DOHH2 (cell line): Measurements from ENCODE around the gene GPX3.

Experiments
- H3F3A ChIP-seq: fragments of 200-600 bp; sonication (generic), shearing (Covaris generic); 2 replicates; pipeline ENCODE4 v1.6.0; 2016; ENCODE audit warnings: antibody characterized with exemption, mild to moderate bottlenecking; ENCODE audit not compliant: control insufficient read depth, insufficient read depth
- H3K27ac ChIP-seq: fragments of 200-600 bp; sonication (generic); 2 replicates; pipeline ENCODE4 v1.5.1; 2014; ENCODE audit warnings: low read depth, mild to moderate bottlenecking, low read length, moderate library complexity
- H3K27me3 ChIP-seq: fragments of 200-600 bp; sonication (generic); 2 replicates; pipeline ENCODE4 v1.6.1; 2014; ENCODE audit warnings: mild to moderate bottlenecking, low read length, mixed read lengths; ENCODE audit not compliant: control insufficient read depth
- H3K36me3 ChIP-seq: fragments of 200-600 bp; sonication (generic); 2 replicates; pipeline ENCODE4 v1.6.1; 2014; ENCODE audit warnings: mild to moderate bottlenecking, low read length, moderate library complexity, mixed read lengths; ENCODE audit not compliant: control insufficient read depth
- H3K4me1 ChIP-seq: fragments of 200-600 bp; sonication (generic); 2 replicates; pipeline ENCODE4 v1.6.1; 2014; ENCODE audit warnings: mild to moderate bottlenecking, low read length, mixed read lengths; ENCODE audit not compliant: control insufficient read depth
- H3K4me2 ChIP-seq: fragments of 200-600 bp; sonication (generic); 2 replicates; pipeline ENCODE4 v1.6.0; 2014; ENCODE audit warnings: mild to moderate bottlenecking, low read length, moderate library complexity
- H3K4me3 ChIP-seq: fragments of 200-600 bp; sonication (generic); 2 replicates; pipeline ENCODE4 v1.5.1; 2014; ENCODE audit warnings: mild to moderate bottlenecking, low read length, mixed read lengths
- H3K79me2 ChIP-seq: fragments of 200-600 bp; sonication (generic); 2 replicates; pipeline ENCODE4 v1.6.1; 2014; ENCODE audit warnings: mild to moderate bottlenecking, low read length, mixed read lengths; ENCODE audit not compliant: control insufficient read depth
- H3K9me2 ChIP-seq: fragments of 200-600 bp; sonication (generic); replicated peaks from 2 replicates; pipeline ENCODE4 v1.6.1; 2014; ENCODE audit warnings: mild to moderate bottlenecking, low read length, mixed read lengths; ENCODE audit not compliant: control insufficient read depth
- H3K9me3 ChIP-seq: fragments of 200-600 bp; sonication (generic); 2 replicates; pipeline ENCODE4 v1.6.1; 2014; ENCODE audit warnings: antibody characterized with exemption, low read length, mixed read lengths; ENCODE audit not compliant: control insufficient read depth, insufficient read depth
- H4K20me1 ChIP-seq: fragments of 200-600 bp; sonication (generic); 2 replicates; pipeline ENCODE4 v1.6.0; 2014; ENCODE audit warnings: low read depth, mild to moderate bottlenecking, antibody characterized with exemption, low read length, moderate library complexity; ENCODE audit not compliant: control insufficient read depth, insufficient read depth
- EZH2phosphoT487 ChIP-seq: fragments of 200-600 bp; sonication (generic); IDR thresholded peaks from 2 replicates; pipeline ENCODE4 v1.6.1; 2017; ENCODE audit warnings: borderline replicate concordance, mild to moderate bottlenecking, antibody characterized with exemption, low read length, moderate library complexity, mixed read lengths
- TF ChIP-seq, protein P1 (sequence below): fragments of 200-600 bp; sonication (generic); IDR thresholded peaks from one replicate; pipeline ENCODE4 v1.5.1; 2014; ENCODE audit warnings: antibody characterized with exemption, mild to moderate bottlenecking, low read depth, low read length; ENCODE audit not compliant: poor library complexity, severe bottlenecking

Gene GPX3

DNA sequence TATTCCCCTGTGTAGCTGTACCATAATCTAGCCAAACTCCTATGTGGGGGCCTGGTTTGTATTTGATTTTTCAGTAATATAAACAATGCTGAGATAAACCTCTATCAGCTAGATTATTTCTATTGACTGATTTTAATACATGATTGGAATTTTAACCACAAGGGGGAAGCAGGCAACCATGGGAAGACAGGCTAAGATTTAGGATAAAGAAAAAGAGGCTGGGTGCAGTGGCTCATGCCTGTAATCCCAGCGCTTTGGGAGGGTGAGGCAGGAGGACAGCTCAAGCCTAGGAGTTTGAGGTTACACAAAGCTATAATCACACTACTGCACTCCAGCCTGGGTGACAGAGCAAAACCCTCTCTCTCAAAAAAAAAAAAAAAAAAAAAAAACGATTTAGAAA lies 18.1 kb upstream of the GPX3 start:
- no peaks in the 10 kb centered on the region for H3K36me3 ChIP-seq
- no peaks in the 10 kb centered on the region for H3F3A ChIP-seq
- no peaks in the 10 kb centered on the region for H3K79me2 ChIP-seq
- no peaks in the 10 kb centered on the region for H3K9me2 ChIP-seq
- no peak overlapping the region for H3K4me3 ChIP-seq
- TF ChIP-seq EZH2phosphoT487 = no peak
- TF ChIP-seq, protein P1, sequence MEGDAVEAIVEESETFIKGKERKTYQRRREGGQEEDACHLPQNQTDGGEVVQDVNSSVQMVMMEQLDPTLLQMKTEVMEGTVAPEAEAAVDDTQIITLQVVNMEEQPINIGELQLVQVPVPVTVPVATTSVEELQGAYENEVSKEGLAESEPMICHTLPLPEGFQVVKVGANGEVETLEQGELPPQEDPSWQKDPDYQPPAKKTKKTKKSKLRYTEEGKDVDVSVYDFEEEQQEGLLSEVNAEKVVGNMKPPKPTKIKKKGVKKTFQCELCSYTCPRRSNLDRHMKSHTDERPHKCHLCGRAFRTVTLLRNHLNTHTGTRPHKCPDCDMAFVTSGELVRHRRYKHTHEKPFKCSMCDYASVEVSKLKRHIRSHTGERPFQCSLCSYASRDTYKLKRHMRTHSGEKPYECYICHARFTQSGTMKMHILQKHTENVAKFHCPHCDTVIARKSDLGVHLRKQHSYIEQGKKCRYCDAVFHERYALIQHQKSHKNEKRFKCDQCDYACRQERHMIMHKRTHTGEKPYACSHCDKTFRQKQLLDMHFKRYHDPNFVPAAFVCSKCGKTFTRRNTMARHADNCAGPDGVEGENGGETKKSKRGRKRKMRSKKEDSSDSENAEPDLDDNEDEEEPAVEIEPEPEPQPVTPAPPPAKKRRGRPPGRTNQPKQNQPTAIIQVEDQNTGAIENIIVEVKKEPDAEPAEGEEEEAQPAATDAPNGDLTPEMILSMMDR = peak; percentile 20
- H4K20me1 ChIP-seq = no peaks in the 10 kb centered on the region
- no peaks in the 10 kb centered on the region for H3K9me3 ChIP-seq
- no peak overlapping the region for H3K4me2 ChIP-seq
- H3K27ac ChIP-seq = no peak overlapping the region
- H3K4me1 ChIP-seq = no peaks in the 10 kb centered on the region
- H3K27me3 ChIP-seq = peaks cover 25% of the 10 kb centered on the region

DNA sequence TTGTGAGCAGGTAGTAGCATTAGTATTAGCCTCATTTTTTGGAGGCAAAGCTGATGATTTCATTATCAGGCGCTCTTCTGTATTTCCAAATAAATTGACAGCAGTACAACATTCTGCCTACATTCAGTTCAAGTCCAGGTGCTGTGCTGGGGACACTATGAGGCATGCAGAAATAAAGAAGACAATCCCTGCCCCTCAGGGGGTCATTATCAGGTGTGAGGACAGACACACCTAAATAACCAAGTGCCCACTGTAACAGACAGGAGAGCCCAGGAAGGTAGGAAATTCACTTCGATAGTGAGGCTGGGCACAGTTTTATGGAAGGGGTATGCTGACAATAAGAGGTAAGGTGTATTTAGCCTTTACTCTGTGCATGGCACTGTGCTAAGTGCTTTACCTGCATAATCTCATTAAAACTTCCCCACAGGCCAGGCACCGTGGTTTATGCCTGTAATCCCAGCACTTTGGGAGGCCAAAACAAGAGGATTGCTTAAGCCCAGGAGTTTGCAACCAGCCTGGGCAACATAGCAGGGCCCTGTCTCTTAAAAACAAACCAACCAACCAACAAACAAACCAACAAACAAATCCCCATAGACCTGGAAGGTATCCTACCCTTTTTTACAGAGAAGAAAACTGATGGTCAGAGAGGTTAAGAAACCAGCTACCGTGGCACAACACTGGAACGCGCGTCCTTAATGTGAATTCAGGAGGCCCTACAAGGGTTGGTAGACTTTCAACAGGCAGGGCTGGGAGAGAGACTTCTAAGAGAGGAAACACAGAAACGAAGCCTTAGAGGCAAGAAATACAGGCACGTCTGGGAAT lies 17.5 kb upstream of the GPX3 start:
- Histone ChIP-seq H3K4me3 (no peak overlapping the region), H3K9me3 (no peaks in the 10 kb centered on the region), H3K79me2 (no peaks in the 10 kb centered on the region), H3K36me3 (no peaks in the 10 kb centered on the region), H3K4me2 (no peak overlapping the region), H3F3A (no peaks in the 10 kb centered on the region), H4K20me1 (no peaks in the 10 kb centered on the region), H3K27ac (no peak overlapping the region), H3K4me1 (no peaks in the 10 kb centered on the region), H3K27me3 (peaks cover 25% of the 10 kb centered on the region), H3K9me2 (no peaks in the 10 kb centered on the region)
- no peak for TF ChIP-seq EZH2phosphoT487
- TF ChIP-seq, protein P1 = no peak

DNA sequence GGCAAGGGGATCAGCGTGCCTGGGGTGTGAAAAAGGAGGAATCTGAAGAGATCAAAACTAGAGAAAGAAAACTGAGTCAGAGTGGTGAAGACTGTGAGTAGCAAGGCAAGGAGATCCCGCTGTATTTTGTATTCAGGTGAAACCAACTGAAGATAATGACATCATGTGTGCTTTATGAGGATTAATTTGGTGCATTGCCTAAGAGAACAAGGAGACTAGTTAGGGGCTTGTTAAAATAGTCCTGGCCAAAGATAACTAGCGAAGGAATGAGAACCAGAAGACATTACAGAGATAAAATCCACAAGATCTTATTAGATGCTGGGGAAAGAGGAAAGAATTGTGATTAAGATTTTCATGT lies 16.9 kb upstream of the GPX3 start:
- Histone ChIP-seq H3K4me2 (no peak overlapping the region), H3K9me3 (no peaks in the 10 kb centered on the region), H3K9me2 (no peaks in the 10 kb centered on the region), H3K79me2 (no peaks in the 10 kb centered on the region), H4K20me1 (no peaks in the 10 kb centered on the region), H3K4me1 (no peaks in the 10 kb centered on the region), H3K27me3 (peaks cover 25% of the 10 kb centered on the region), H3K36me3 (no peaks in the 10 kb centered on the region), H3K4me3 (no peak overlapping the region), H3F3A (no peaks in the 10 kb centered on the region), H3K27ac (no peak overlapping the region)
- TF ChIP-seq EZH2phosphoT487 = no peak
- TF ChIP-seq, protein P1 = no peak
